DMS53 (cell line): ENCODE data around the gene RTCA.
A peak's percentile ranks its signal among the peaks of the same experiment; 100 is the strongest.
"Not testable (repeated sequence)": the region's sequence is repeated elsewhere in the genome, so short reads cannot be mapped to it uniquely, and the experiment has no call there.

Source experiments
- DNase-seq: peaks from one replicate; lab custom pipeline; 2025; lab: John Stamatoyannopoulos, UW

The RTCA gene

GRCh38 chr1:100306735-100307313 lies 40.8 kb downstream of the RTCA start:
- DNase-seq, result no peak

- DNase-seq, result no peak
Observed at GRCh38 chr1:100308777-100309176, 42.8 kb downstream of the RTCA start.

GRCh38 chr1:100309863-100310262 lies 43.8 kb downstream of the RTCA start:
- DNase-seq, result no peak

- DNase-seq, result no peak
Observed at GRCh38 chr1:100313382-100313781, 47.4 kb downstream of the RTCA start.

- DNase-seq, result no peak
Observed at GRCh38 chr1:100316622-100317021, 50.6 kb downstream of the RTCA start.

- no peak for DNase-seq
Observed at GRCh38 chr1:100320311-100321099, 54.5 kb downstream of the RTCA start.

- no peak for DNase-seq
Observed at GRCh38 chr1:100321100-100321493, 55.1 kb downstream of the RTCA start.

GRCh38 chr1:100321506-100321905 lies 55.5 kb downstream of the RTCA start:
- DNase-seq, result no peak

GRCh38 chr1:100322436-100323211 lies 56.6 kb downstream of the RTCA start:
- DNase-seq, result peak; percentile 62

GRCh38 chr1:100323419-100324106 lies 57.5 kb downstream of the RTCA start:
- DNase-seq, result no peak

- DNase-seq, result no peak
Observed at GRCh38 chr1:100325415-100326324, 59.7 kb downstream of the RTCA start.

- not testable (repeated sequence) for DNase-seq
Observed at GRCh38 chr1:100326325-100326670, 60.3 kb downstream of the RTCA start.

- no peak for DNase-seq
Observed at GRCh38 chr1:100328133-100328532, 62.1 kb downstream of the RTCA start.

GRCh38 chr1:100331146-100331545 lies 65.1 kb downstream of the RTCA start:
- DNase-seq, result not testable (repeated sequence)

GRCh38 chr1:100332331-100332730 lies 66.3 kb downstream of the RTCA start:
- no peak for DNase-seq

- DNase-seq, result no peak
Observed at GRCh38 chr1:100335436-100335835, 69.4 kb downstream of the RTCA start.

GRCh38 chr1:100337878-100338277 lies 71.9 kb downstream of the RTCA start:
- not testable (repeated sequence) for DNase-seq

GRCh38 chr1:100339735-100340134 lies 73.7 kb downstream of the RTCA start:
- not testable (repeated sequence) for DNase-seq

GRCh38 chr1:100340494-100340893 lies 74.5 kb downstream of the RTCA start:
- DNase-seq, result no peak

GRCh38 chr1:100342348-100342747 lies 76.3 kb downstream of the RTCA start:
- DNase-seq, result no peak
